HCT116 (cell line): ENCODE data around the gene SUSD3. TPM values are rescaled to one million over a fixed set of nuclear protein-coding genes. Genes with fewer than 3 reads are reported as not detected.

ENCODE experiments used
- ATAC-seq: fragments of 200-7000 bp; cut with Tn5 transposase; 2 replicates; pipeline ENCODE4 v1.9.1; 2020; ENCODE audit warnings: mild to moderate bottlenecking, moderate library complexity
- BruUV-seq: library from RNA; stranded (reverse); fragments of 400-500 nt; replicated peaks from 2 replicates; lab custom pipeline; 2021; lab: Mats Ljungman, UMichigan
- CTCF ChIA-PET: fragments of 300-600 bp; sonication (Branson Sonifier 250); formaldehyde crosslinking; loops from one replicate; lab custom pipeline; 2021; ENCODE audit warnings: antibody characterized with exemption; lab: Charles Lee
- POLR2A ChIA-PET: fragments of 300-600, 350-600 bp; sonication (Branson Sonifier 250); formaldehyde crosslinking; loops from one replicate; lab custom pipeline; 2021; ENCODE audit warnings: antibody characterized with exemption; lab: Charles Lee
- RAD21 ChIA-PET, 2 experiments: fragments of 300-600 bp; sonication (Branson Sonifier 250); formaldehyde crosslinking; loops; one replicate each; lab custom pipeline; 2023; ENCODE audit warnings: low total read pairs in 2 of 2; ENCODE audit not compliant: uncharacterized antibody in 2 of 2, unreplicated experiment in 2 of 2, low non-redundant PET in 1 of 2; lab: Charles Lee
- DNase-seq: peaks from one replicate; pipeline ENCODE4 v3.0.0-alpha.2; 2010; ENCODE audit warnings: low read depth, low spot score
- H2AFZ ChIP-seq: fragments of 200-600 bp; shearing (Covaris generic), sonication (generic); 2 replicates; pipeline ENCODE4 v1.6.1; 2017; ENCODE audit warnings: low read depth, mixed run types, mixed read lengths, antibody characterized with exemption, low read length; ENCODE audit not compliant: poor library complexity, severe bottlenecking
- H3K27ac ChIP-seq: 2 replicates; pipeline ENCODE4 v1.5.1; 2012; ENCODE audit warnings: low read depth, low read length
- H3K27me3 ChIP-seq: fragments of 200-600 bp; sonication (generic); 2 replicates; pipeline ENCODE4 v1.6.1; 2016; ENCODE audit warnings: mixed run types, low read length, mixed read lengths; ENCODE audit not compliant: insufficient read depth
- H3K36me3 ChIP-seq, 2 experiments: fragments of 200-500 bp in 1 of 2; fragments of 200-600 bp in 1 of 2; sonication (Bioruptor generic) in 1 of 2; sonication (generic) in 1 of 2; 2 replicates each; pipeline versions ENCODE4 v1.5.1 to v1.6.1; 2014 to 2016; ENCODE audit warnings: low read length in 2 of 2, inconsistent platforms in 1 of 2, mixed read lengths in 1 of 2, mixed run types in 1 of 2; ENCODE audit not compliant: insufficient read depth in 2 of 2, control insufficient read depth in 1 of 2
- H3K4me1 ChIP-seq, 2 experiments: fragments of 200-600 bp in 1 of 2; sonication (generic) in 1 of 2; 2 replicates each; pipeline versions ENCODE4 v1.5.1 to v1.6.1; 2012 to 2017; ENCODE audit warnings: low read length in 2 of 2, inconsistent platforms in 1 of 2, mild to moderate bottlenecking in 1 of 2, mixed read lengths in 1 of 2, mixed run types in 1 of 2, moderate library complexity in 1 of 2; ENCODE audit not compliant: insufficient read depth in 2 of 2, control insufficient read depth in 1 of 2
- H3K4me2 ChIP-seq: fragments of 200-600 bp; sonication (generic); 2 replicates; pipeline ENCODE4 v1.6.1; 2017; ENCODE audit warnings: mixed run types, low read length, mixed read lengths
- H3K4me3 ChIP-seq, 2 experiments: fragments of 200-600 bp in 1 of 2; sonication (generic) in 1 of 2; replicated peaks in 1 of 2; 2 replicates each; pipeline ENCODE4 v1.5.1; 2011 to 2016; ENCODE audit warnings: low read length in 2 of 2, control low read depth in 1 of 2, low read depth in 1 of 2, mild to moderate bottlenecking in 1 of 2, mixed read lengths in 1 of 2, mixed run types in 1 of 2
- H3K79me2 ChIP-seq: fragments of 200-600 bp; sonication (generic); 2 replicates; pipeline ENCODE4 v1.6.1; 2017; ENCODE audit warnings: mild to moderate bottlenecking, mixed run types, low read length, moderate library complexity, mixed read lengths; ENCODE audit not compliant: insufficient read depth
- H3K9ac ChIP-seq: fragments of 200-600 bp; sonication (generic); 2 replicates; pipeline ENCODE4 v1.6.1; 2016; ENCODE audit warnings: low read length, mixed read lengths
- H3K9me2 ChIP-seq: fragments of 200-600 bp; sonication (generic), shearing (Covaris generic); 2 replicates; pipeline ENCODE4 v1.6.1; 2017; ENCODE audit warnings: mixed run types, mild to moderate bottlenecking, moderate library complexity; ENCODE audit not compliant: insufficient read depth
- H3K9me3 ChIP-seq, 2 experiments: fragments of 200-500 bp in 1 of 2; fragments of 200-600 bp in 1 of 2; sonication (Bioruptor generic) in 1 of 2; sonication (generic) in 1 of 2; 2 replicates each; pipeline ENCODE4 v1.6.1; 2014 to 2017; ENCODE audit warnings: low read length in 2 of 2, mixed read lengths in 2 of 2, inconsistent platforms in 1 of 2, low read depth in 1 of 2, mild to moderate bottlenecking in 1 of 2, mixed run types in 1 of 2, moderate library complexity in 1 of 2; ENCODE audit not compliant: control insufficient read depth in 1 of 2, insufficient read depth in 1 of 2
- H4K20me1 ChIP-seq: fragments of 200-600 bp; sonication (generic), shearing (Covaris generic); 2 replicates; pipeline ENCODE4 v1.6.1; 2017; ENCODE audit warnings: mixed run types, mild to moderate bottlenecking, moderate library complexity; ENCODE audit not compliant: insufficient read depth
- CBX3 ChIP-seq: IDR thresholded peaks from 2 replicates; pipeline ENCODE4 v1.6.1; 2012; ENCODE audit warnings: low read depth
- CEBPB ChIP-seq: IDR thresholded peaks from 2 replicates; pipeline ENCODE4 v1.6.1; 2012; ENCODE audit warnings: low read depth
- EGR1 ChIP-seq: IDR thresholded peaks from 2 replicates; pipeline ENCODE4 v1.6.1; 2012; ENCODE audit warnings: low read depth
- EZH2phosphoT487 ChIP-seq: fragments of 200-600 bp; IDR thresholded peaks from 2 replicates; pipeline ENCODE4 v1.6.1; 2018; ENCODE audit warnings: antibody characterized with exemption, borderline replicate concordance
- FOSL1 ChIP-seq: IDR thresholded peaks from 2 replicates; pipeline ENCODE4 v1.6.1; 2012; ENCODE audit warnings: low read depth
- POLR2AphosphoS5 ChIP-seq: IDR thresholded peaks from 2 replicates; pipeline ENCODE4 v1.6.1; 2011; ENCODE audit warnings: mild to moderate bottlenecking, low read depth, low read length, moderate library complexity
- SP1 ChIP-seq: IDR thresholded peaks from 2 replicates; pipeline ENCODE4 v1.6.1; 2012; ENCODE audit warnings: low read depth
- SRF ChIP-seq: IDR thresholded peaks from 2 replicates; pipeline ENCODE4 v1.6.1; 2012; ENCODE audit warnings: low read depth
- YY1 ChIP-seq: IDR thresholded peaks from 2 replicates; pipeline ENCODE4 v1.6.1; 2011; ENCODE audit warnings: low read length, low read depth, moderate library complexity, mild to moderate bottlenecking; ENCODE audit not compliant: insufficient replicate concordance; ENCODE audit errors: extremely low read depth
- ZNF274 ChIP-seq: fragments of 200-500 bp; sonication (Bioruptor generic); IDR thresholded peaks from 2 replicates; pipeline ENCODE4 v1.6.1; 2014; ENCODE audit warnings: mild to moderate bottlenecking, low read depth, low read length, inconsistent platforms
- intact Hi-C: fragments of 100-400 bp; cut with micrococcal nuclease; formaldehyde crosslinking; loops from 2 replicates; pipeline ENCODE4 v1.10.0; 2022
- total RNA-seq: library from RNA; stranded (reverse); gene quantifications from one replicate; pipeline ENCODE4 v1.2.1, GENCODE V29; 2021; ENCODE audit not compliant: unreplicated experiment
- TF ChIP-seq, protein P1 (sequence below): IDR thresholded peaks from 2 replicates; pipeline ENCODE4 v1.6.1; 2012
- TF ChIP-seq, protein P2 (sequence below): IDR thresholded peaks from 2 replicates; pipeline ENCODE4 v1.6.1; 2011; ENCODE audit warnings: mild to moderate bottlenecking, low read length, moderate library complexity; ENCODE audit not compliant: insufficient replicate concordance; ENCODE audit errors: extremely low read depth
- TF ChIP-seq, protein P3 (sequence below): IDR thresholded peaks from 2 replicates; pipeline ENCODE4 v1.6.1; 2012
- TF ChIP-seq, protein P4 (sequence below): IDR thresholded peaks from 2 replicates; pipeline ENCODE4 v1.6.1; 2012; ENCODE audit warnings: low read depth
- TF ChIP-seq, protein P5 (sequence below), 3 experiments: fragments of 200-600 bp in 1 of 3; sonication (generic) in 1 of 3; IDR thresholded peaks in 2 of 3; conservative IDR thresholded peaks in 1 of 3; 2 replicates each; pipeline ENCODE4 v1.5.1; 2012 to 2017; ENCODE audit warnings: low read depth in 2 of 3, low read length in 2 of 3, antibody characterized with exemption in 1 of 3, borderline replicate concordance in 1 of 3, control low read depth in 1 of 3, mild to moderate bottlenecking in 1 of 3, mixed read lengths in 1 of 3, mixed run types in 1 of 3, moderate library complexity in 1 of 3; ENCODE audit not compliant: insufficient read depth in 1 of 3

The SUSD3 gene
- total RNA-seq, 1 experiment from 2014 or later, result 11.3 TPM

DNA sequence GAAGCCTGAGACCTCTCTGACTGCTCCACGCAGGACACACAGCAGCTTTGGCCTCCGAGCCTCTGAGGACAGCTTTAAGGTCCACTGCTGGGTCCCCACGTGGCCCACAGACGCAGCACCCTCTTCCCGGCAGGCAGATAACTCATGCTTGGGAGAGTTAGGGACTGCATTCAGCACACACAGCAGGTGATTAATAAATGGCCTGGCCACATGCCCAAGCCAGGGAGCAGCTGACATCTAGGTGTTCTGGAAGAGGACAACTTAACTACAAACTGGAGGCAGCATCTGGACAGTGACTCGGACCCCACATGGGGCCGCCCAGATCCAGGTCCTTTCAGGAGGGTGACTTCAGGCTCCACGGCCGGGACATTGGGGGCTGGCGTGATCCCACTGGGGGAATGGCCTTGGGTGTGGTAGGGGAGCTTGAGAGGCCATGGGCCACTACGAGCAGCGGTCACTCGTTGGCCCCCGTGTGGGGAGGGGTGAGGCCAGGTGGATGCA, 64.3 kb downstream of the SUSD3 start:
- H3K79me2 ChIP-seq, result no peaks in the 10 kb centered on the region
- no peaks in the 10 kb centered on the region; a peak in 1 of 4 replicates for H3K36me3 ChIP-seq
- H4K20me1 ChIP-seq, result no peaks in the 10 kb centered on the region
- ChIA-PET CTCF (no interaction called here), RAD21 (no interaction called here), POLR2A (no interaction called here)
- DNase-seq (no peak), ATAC-seq (no peak)
- TF ChIP-seq CBX3 (no peak), CEBPB (no peak), SRF (no peak), FOSL1 (no peak), EZH2phosphoT487 (no peak), SP1 (no peak), YY1 (no peak), EGR1 (no peak), ZNF274 (no peak), POLR2AphosphoS5 (no peak)
- TF ChIP-seq, protein P1, sequence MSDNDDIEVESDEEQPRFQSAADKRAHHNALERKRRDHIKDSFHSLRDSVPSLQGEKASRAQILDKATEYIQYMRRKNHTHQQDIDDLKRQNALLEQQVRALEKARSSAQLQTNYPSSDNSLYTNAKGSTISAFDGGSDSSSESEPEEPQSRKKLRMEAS, result no peak
- TF ChIP-seq, protein P2, sequence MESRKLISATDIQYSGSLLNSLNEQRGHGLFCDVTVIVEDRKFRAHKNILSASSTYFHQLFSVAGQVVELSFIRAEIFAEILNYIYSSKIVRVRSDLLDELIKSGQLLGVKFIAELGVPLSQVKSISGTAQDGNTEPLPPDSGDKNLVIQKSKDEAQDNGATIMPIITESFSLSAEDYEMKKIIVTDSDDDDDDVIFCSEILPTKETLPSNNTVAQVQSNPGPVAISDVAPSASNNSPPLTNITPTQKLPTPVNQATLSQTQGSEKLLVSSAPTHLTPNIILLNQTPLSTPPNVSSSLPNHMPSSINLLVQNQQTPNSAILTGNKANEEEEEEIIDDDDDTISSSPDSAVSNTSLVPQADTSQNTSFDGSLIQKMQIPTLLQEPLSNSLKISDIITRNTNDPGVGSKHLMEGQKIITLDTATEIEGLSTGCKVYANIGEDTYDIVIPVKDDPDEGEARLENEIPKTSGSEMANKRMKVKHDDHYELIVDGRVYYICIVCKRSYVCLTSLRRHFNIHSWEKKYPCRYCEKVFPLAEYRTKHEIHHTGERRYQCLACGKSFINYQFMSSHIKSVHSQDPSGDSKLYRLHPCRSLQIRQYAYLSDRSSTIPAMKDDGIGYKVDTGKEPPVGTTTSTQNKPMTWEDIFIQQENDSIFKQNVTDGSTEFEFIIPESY, result no peak
- TF ChIP-seq, protein P3, sequence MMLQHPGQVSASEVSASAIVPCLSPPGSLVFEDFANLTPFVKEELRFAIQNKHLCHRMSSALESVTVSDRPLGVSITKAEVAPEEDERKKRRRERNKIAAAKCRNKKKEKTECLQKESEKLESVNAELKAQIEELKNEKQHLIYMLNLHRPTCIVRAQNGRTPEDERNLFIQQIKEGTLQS, result no peak
- TF ChIP-seq, protein P4, sequence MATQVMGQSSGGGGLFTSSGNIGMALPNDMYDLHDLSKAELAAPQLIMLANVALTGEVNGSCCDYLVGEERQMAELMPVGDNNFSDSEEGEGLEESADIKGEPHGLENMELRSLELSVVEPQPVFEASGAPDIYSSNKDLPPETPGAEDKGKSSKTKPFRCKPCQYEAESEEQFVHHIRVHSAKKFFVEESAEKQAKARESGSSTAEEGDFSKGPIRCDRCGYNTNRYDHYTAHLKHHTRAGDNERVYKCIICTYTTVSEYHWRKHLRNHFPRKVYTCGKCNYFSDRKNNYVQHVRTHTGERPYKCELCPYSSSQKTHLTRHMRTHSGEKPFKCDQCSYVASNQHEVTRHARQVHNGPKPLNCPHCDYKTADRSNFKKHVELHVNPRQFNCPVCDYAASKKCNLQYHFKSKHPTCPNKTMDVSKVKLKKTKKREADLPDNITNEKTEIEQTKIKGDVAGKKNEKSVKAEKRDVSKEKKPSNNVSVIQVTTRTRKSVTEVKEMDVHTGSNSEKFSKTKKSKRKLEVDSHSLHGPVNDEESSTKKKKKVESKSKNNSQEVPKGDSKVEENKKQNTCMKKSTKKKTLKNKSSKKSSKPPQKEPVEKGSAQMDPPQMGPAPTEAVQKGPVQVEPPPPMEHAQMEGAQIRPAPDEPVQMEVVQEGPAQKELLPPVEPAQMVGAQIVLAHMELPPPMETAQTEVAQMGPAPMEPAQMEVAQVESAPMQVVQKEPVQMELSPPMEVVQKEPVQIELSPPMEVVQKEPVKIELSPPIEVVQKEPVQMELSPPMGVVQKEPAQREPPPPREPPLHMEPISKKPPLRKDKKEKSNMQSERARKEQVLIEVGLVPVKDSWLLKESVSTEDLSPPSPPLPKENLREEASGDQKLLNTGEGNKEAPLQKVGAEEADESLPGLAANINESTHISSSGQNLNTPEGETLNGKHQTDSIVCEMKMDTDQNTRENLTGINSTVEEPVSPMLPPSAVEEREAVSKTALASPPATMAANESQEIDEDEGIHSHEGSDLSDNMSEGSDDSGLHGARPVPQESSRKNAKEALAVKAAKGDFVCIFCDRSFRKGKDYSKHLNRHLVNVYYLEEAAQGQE, result no peak
- TF ChIP-seq, protein P5, sequence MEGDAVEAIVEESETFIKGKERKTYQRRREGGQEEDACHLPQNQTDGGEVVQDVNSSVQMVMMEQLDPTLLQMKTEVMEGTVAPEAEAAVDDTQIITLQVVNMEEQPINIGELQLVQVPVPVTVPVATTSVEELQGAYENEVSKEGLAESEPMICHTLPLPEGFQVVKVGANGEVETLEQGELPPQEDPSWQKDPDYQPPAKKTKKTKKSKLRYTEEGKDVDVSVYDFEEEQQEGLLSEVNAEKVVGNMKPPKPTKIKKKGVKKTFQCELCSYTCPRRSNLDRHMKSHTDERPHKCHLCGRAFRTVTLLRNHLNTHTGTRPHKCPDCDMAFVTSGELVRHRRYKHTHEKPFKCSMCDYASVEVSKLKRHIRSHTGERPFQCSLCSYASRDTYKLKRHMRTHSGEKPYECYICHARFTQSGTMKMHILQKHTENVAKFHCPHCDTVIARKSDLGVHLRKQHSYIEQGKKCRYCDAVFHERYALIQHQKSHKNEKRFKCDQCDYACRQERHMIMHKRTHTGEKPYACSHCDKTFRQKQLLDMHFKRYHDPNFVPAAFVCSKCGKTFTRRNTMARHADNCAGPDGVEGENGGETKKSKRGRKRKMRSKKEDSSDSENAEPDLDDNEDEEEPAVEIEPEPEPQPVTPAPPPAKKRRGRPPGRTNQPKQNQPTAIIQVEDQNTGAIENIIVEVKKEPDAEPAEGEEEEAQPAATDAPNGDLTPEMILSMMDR (IDR thresholded peaks at IDR 0.05 in 2 of 3, conservative IDR thresholded peaks at IDR 0.05 in 1 of 3; ENCODE audit: borderline replicate concordance in 1 of 3, insufficient read depth in 1 of 3, low read depth in 2 of 3, low read length in 2 of 3), result no peak
- no peaks in the 10 kb centered on the region for H3K27me3 ChIP-seq
- intact Hi-C loops, result no loop called here
- peaks cover 26 to 30% of the 10 kb centered on the region in 2 experiments for H3K4me1 ChIP-seq
- H3K4me3 ChIP-seq, result no peak overlapping the region
- no peaks in the 10 kb centered on the region for H3K9me3 ChIP-seq
- no peak overlapping the region for H3K27ac ChIP-seq
- no peak overlapping the region for H2AFZ ChIP-seq
- H3K9ac ChIP-seq, result no peak overlapping the region
- no peaks in the 10 kb centered on the region for H3K9me2 ChIP-seq
- no TSS peak for BruUV-seq
- no peak overlapping the region for H3K4me2 ChIP-seq
